Activated CD8-positive, alpha-beta memory T cell treated with anti-CD3 and anti-CD28 coated beads, Interleukin-2, amount 50 U/mL, for 24 hours (primary cell): ENCODE data around the gene CGA.

Experiments used
- DNase-seq: peaks from one replicate; pipeline ENCODE4 v3.0.0-alpha.2; 2020; ENCODE audit errors: extremely low read depth

CGA gene

DNA sequence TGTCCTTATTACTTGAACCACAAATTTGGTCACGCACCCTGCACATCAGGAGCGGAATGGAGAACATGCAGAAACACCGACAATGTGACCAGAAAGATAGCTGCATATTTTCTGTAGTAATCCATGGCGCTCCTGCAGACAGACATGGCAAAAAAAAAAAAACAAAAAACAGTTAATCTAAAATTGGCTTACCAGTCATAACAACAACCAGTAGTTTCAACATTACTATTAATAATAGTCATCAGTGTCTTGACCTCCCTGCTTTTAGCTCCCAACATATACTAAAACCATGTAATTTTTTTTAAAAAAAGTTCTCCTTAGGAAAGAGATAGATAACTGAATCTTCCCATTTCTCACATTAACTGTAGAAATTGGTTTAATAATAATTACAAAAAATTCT is 6.8 kb downstream of the CGA start:
- no peak for DNase-seq

DNA sequence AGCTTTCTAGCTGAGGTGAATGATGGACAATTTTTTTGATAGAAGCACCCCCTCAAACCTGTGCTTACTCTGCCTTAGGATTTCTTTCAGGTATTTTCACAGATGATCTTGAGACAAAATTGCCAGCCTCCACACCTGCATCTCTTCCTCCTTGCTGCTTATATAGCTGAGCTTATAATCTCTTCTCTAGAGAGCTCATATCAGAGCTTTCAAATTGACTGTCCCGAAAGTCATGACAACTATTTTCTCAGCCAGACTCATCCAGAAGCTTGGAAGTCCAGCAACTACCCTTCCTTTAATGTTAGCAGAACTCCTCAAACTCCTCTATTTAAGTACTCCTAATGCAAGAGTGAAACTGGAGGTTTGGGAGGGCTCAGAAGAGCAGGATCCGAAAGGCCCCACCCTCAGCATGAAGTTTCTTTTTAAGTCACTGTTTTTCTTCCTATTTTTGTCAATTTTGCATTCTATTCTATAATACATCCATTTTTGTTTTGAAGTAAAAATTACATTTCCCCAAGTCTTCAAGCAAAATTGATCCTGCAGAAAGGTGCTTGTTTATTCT is 12.7 kb downstream of the CGA start:
- DNase-seq = no peak

DNA sequence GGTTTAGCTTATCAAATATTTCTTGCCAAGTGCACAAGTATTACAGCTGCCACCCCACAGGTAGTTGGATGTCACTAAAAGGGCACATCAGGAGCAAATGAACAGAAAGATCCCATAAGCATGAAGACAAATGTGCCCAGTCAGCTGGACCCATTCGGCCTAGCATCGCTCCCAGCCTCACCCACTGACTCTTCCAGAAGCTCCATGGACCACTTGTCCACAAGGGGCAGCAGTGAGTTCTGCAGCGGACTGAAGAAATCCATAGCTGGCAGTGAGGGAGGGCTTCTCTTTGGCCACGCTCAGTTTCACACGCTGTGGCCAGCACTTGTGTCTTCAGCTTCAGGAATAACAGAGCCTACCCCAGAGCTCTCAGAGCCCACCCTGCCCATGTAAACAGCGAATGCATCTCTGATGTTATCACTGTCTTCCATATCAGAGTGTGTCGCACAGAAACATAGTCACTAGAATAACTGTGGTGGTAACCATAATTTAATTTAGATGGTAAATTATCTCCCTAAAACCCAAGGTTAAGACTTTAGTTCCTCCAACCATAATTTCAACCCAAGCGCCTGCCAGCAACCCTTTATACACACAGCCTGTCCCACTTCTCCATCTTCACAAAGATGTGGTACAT is 15.8 kb downstream of the CGA start:
- peak; percentile 4 for DNase-seq

DNA sequence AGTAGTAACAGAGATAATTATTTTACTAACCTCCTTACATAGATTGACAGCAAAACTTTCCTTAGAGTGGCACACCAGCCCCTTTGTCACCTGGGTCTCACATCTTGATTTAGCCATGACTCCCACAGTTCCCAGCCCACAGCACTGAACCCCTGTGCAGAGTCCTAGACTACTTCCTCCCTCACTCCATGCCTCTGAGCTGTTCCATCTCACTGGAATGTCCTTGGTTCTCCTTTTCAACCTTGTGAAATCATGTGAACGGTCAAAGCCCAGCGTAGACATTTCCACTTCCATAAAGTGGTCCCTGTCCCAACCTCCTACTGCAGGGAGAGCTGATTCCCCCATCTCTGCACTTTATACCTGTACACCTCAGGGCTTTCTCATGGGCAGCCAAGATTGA is 19.7 kb downstream of the CGA start:
- no peak for DNase-seq

DNA sequence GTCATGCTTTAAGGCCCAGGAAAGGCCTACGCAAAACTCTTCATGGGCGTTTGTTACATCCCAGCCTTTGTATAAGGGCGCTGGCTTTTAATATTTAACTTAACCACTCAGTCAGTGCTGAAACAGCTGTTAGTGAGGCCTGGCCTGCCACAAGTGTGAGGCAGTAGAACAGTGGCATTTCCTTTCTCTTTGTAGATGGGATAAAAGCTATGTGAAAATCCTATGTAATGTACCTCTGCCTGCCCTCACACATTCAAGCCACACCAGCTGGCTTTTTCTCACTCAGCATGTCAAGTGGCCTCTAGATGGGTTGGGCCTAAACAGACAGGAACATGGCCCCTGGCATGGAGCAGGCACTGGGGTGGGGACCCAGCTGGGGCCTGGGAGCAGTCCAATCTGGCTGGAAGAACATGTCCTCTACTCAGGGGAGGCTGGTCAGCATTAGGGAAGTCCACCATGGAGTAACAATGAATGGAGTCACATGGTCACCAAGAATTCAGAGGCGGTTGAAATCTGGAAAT is 20.7 kb downstream of the CGA start:
- DNase-seq = no peak

DNA sequence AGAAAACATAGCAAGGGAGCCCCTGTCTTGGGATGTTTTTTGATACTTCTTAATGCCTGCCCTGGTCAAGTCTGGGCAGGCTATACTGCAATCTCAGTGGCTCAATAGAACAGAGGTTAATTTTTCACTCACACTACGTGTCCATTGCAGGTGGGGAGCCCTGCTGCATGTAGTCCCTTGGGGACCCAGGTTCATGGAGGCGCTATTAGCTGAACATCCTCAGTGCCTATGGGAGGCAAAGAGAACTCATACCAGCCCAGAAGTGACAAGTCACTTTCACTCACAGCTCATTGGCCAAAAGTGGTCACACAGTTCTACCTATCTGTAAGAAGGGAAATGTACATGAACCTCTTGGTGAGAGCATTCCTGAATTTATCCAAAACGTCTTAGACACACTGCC is 23.2 kb downstream of the CGA start:
- DNase-seq = no peak

DNA sequence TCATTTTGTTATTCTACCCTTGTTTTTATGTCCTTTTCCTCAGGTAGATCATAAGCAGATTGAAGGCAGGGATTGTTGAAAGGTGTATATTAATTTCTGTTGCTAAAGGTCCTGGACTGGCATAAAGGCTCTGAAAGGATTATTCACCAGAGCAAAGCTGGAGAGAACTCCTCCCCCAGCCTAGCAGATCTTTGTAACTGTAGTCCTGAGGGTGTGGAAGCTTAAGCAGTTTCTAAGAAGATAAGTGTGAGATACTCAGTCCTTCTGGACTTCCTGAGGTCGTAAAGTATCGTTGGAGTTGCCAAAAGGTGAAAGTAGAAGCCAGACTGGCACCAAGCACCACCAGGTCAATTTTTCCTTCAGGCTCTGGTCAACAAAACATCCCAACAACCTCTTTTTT is 24.2 kb downstream of the CGA start:
- DNase-seq = no peak

DNA sequence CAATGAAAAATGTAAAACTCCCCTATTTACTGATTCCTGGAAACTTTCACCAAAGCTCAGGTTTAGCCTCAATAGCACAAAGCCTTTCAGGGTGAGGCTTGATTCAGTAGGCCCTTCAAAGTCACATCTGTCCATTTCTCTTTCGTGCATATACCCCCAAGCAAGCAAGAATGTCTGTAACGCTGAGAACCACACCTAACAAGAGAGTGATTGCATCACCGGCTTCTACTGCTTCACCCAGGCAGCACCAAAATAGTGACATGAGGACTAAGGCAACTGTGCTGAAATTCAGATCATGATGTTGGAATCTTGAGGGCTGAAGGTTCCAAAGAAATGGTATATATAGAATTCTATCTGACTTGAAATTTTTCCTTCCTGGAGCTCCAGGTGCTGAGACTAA is 26.1 kb downstream of the CGA start:
- DNase-seq = no peak

DNA sequence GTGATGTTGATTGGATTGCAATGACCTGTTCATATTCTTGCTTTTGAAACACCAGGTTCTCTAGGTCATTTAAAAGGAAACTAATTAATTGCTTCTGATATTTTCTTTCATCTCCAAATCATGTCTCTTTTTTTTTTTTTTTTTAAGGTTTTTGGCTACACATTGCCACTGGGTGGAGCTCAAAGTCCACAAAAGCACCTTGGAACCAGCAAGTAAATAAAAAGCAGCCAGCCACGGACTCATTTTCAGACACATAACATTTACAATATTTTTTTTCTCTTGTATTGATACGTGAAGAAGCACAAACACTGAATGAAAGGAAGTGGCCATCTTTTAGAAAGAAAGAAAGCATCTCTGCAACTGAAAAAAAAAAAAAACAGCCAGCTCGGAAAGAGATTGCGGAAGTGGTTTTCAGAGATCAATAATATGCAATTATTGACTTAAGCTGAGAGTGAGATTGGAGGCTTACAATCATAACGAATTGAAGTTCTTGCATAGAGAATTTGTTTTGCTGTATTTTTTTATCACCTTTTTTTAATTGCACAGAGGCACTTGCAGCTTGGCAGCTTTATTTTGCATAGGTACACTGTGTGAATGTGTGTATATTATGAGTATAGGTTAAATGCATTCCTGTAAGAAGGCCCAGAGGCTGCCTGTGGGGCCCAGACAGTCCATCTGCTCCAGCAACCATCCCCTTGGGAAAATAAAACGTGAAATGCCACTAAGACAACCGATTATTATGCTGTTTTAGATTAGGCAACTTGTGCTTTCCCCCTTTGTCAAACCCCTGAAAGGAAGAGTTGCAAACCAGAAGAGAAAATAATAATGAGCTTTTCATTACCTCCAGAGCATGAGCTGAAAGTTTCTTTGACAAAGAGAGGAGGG is 28.2 kb downstream of the CGA start:
- DNase-seq = no peak

DNA sequence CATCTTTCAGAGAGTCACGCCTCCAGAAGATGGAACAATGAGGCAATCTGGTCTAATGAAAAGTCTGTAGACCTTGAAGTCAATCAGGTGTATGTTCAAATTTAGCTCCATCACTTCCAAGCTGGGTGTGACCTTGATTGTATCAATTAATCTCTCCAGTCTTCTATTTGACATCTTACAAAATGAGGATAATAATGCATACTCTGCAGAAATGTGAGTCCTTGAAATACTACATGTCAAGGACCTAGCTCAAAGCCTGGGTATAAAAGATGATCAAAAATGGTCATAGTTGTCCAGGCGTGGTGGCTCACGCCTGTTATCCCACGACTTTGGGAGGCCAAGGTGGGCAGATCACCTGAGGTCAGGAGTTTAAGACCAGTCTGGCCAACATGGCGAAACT is 29.8 kb downstream of the CGA start:
- no peak for DNase-seq

DNA sequence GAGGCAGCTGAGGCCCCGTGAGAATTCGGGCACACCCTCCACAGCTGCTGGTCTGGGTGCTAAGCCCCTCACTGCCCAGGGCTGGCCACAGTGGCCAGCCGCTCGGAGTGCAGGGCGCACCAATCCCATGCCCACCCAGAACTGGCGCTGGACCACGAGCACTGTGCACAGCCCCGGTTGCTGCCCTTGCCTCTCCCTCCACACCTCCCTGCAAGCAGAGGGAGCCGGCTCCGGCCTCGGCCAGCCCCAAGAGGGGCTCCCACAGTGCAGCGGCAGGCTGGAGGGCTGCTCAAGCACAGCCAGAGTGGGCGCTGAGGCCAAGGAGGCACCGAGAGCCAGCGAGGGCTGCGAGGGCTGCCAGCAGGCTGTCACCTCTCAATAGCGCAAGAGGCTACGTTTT is 35.0 kb downstream of the CGA start:
- DNase-seq = no peak

DNA sequence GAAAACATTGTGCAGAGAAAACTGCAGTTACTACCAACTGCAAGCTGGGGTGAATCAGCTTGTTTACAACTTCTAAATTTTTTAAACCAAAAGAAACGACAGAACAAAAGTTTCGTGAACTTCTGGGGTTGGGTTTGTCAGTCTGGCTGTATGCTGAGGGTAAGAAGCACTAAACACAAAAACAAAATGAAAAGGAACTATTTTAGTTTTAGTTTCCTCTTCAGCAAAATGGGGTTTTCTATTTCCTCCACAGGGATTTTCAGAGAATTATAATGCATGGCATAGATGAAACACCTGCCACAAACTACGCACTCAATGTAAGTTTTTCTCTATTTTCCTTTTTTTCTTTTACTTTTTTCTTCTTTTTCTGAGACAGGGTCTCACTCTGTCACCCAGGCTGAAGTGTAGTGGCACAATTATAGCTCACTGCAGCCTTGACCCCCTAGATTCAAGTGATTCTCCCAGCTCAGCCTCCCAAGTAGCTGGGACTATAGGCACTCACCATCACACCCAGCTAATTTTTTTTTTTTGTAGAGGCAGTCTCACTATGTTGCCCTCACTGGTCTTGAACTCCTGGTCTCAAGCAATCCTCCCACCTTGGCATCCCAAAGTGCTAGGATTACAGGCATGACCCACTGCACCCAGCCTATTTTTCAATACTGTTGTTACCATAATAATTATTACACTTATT is 40.6 kb downstream of the CGA start:
- DNase-seq = no peak

DNA sequence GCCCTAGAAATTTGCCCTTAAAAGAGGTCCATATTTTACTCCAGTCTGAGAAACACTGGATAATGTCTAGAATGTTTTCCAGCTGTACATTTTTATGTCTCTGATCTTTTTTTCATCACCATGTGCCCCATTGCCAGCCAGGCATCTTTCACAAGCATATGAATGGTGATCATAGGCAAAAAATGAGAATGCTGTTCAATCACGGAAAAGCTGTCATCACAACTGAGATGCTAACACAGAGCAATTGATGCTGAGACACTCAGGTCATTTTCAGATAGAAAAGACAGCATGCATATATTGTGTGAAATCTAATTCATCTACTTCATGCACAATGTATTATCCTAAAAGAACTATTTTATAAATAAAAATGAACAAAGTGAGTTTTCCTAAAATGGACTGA is 41.6 kb downstream of the CGA start:
- no peak for DNase-seq

DNA sequence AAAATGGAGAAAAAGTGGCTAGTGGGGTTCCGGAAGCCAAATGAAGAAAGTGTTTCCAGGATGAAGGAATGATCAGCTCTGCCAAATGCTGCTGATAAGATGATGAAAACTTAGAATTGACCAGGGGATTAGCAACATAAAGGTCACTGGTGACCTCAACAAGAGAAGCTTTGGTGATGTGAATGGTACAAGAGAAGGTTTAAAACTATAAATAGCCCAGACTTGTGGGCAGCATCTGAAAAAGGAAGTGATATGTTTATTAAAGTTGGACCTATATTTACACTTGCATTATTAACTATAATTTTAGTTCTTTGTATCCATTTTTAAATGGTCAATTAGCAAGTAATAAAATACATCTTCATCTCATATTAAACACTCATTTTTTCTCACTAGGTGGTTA is 45.1 kb downstream of the CGA start:
- no peak for DNase-seq

DNA sequence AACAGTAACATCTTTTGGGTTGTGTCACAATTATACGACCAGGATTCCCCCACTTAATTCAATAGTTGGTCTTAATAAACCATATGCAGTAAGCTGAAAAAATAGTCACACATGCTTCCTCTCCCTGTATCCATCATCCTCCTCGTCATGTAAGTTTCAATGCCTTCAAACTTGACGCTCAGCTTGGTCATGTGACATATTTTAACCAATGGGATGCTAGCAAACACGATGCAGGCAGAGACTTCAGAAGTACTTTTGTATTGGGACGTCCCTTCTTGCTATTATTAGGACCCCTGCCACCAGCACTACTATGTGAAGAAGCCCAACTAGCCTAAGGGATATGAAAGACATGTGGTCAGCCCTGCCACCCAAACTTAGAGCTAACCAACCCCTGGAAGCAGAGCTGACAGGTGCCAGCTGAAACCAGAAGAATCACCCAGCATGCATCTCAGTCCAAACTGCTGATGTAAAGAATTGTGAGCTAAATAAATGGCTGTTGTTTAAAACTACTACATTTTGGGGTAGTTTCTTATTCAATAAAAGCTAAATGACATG is 49.3 kb downstream of the CGA start:
- no peak for DNase-seq

DNA sequence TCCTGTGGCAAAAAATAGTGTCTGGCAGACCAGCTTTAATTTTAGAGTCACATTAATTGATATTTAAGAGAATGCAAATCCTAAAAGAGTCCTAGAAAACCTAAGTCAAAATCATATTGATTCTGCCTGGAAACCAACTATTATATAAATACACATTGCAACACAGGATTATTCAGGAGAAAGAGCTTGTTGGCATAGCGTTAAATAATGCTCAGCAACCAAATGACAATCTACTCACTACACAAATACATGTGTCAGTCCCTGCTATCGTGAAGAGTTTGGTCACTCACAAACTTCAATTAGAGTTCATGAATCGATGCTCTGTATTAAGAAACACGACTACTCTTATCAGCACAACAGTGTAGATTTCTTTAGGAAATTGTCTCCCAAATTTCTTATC is 54.2 kb downstream of the CGA start:
- DNase-seq = no peak
